NCI-H1092 (cell line): ENCODE results near the gene WDR18.
"Not testable (repeated sequence)": the region's sequence is repeated elsewhere in the genome, so short reads cannot be mapped to it uniquely, and the experiment has no call there.

Source experiments
- DNase-seq: peaks from one replicate; lab custom pipeline; 2025; lab: John Stamatoyannopoulos, UW

WDR18 gene

GRCh38 chr19:1019980-1020867, 36.1 kb downstream of the WDR18 start:
- DNase-seq = no peak

GRCh38 chr19:1020868-1021425, 36.8 kb downstream of the WDR18 start, which contains the start of gene TMEM259:
TMEM259 (minus strand) TSS chr19:1021123; CDS start chr19:1020996, 127 bp downstream.
- peak; percentile 98 for DNase-seq

- not testable (repeated sequence) for DNase-seq
These were observed 39.7 kb downstream of the WDR18 start for GRCh38 chr19:1023883-1024188.

GRCh38 chr19:1025080-1025479, 40.9 kb downstream of the WDR18 start:
- DNase-seq = not testable (repeated sequence)

- DNase-seq = no peak
These were observed 42.0 kb downstream of the WDR18 start, which contains the start of gene CNN2 for GRCh38 chr19:1025960-1026782. CNN2 (plus strand) TSS chr19:1026608; CDS start chr19:1026662, 54 bp downstream.

- no peak for DNase-seq
These were observed 42.9 kb downstream of the WDR18 start for GRCh38 chr19:1026783-1027649.

- DNase-seq = no peak
These were observed 43.5 kb downstream of the WDR18 start for GRCh38 chr19:1027650-1028061.

GRCh38 chr19:1028062-1028926, 44.1 kb downstream of the WDR18 start:
- no peak for DNase-seq

GRCh38 chr19:1032264-1032867, 48.2 kb downstream of the WDR18 start:
- DNase-seq = no peak

GRCh38 chr19:1035998-1036621, 52.0 kb downstream of the WDR18 start:
- peak; percentile 17 for DNase-seq

GRCh38 chr19:1037621-1038064, 53.5 kb downstream of the WDR18 start:
- no peak for DNase-seq

GRCh38 chr19:1038978-1039645, 55.0 kb downstream of the WDR18 start:
- DNase-seq = no peak

- peak; percentile 97 for DNase-seq
These were observed 55.7 kb downstream of the WDR18 start, which contains the start of gene ABCA7 for GRCh38 chr19:1039646-1040475. ABCA7 (plus strand) TSS chr19:1040107; CDS start chr19:1041362, 1,255 bp downstream.

- DNase-seq = peak; percentile 63
These were observed 56.5 kb downstream of the WDR18 start for GRCh38 chr19:1040476-1041271.

- DNase-seq = no peak
These were observed 57.2 kb downstream of the WDR18 start for GRCh38 chr19:1041272-1041834.

GRCh38 chr19:1041835-1042685, 57.9 kb downstream of the WDR18 start:
- no peak for DNase-seq
